Activated naive CD4-positive, alpha-beta T cell treated with anti-CD3 and anti-CD28 coated beads for 36 hours (primary cell): ENCODE measurements around the gene PID1. TPM values are rescaled to one million over a fixed set of nuclear protein-coding genes. Genes with fewer than 3 reads are reported as not detected.

ENCODE experiments used
- CTCF ChIA-PET: fragments of 350-600 bp; sonication (Branson Sonifier 250); formaldehyde crosslinking; loops from one replicate; lab custom pipeline; 2021; ENCODE audit warnings: antibody characterized with exemption; lab: Charles Lee
- DNase-seq: peaks from one replicate; pipeline ENCODE4 v3.0.0-alpha.2; 2020
- H3K27ac Mint-ChIP-seq: one replicate; pipeline ENCODE4 v1.8.0; 2021; ENCODE audit warnings: mild to moderate bottlenecking, mixed read lengths
- H3K27me3 Mint-ChIP-seq: one replicate; pipeline ENCODE4 v1.8.0; 2021; ENCODE audit warnings: low read depth, mixed read lengths
- H3K36me3 Mint-ChIP-seq: one replicate; pipeline ENCODE4 v1.8.0; 2021; ENCODE audit warnings: low read depth, mixed read lengths
- H3K4me1 Mint-ChIP-seq: one replicate; pipeline ENCODE4 v1.8.0; 2021; ENCODE audit warnings: low read depth, mixed read lengths
- H3K4me3 Mint-ChIP-seq: one replicate; pipeline ENCODE4 v1.8.0; 2021; ENCODE audit warnings: mild to moderate bottlenecking, moderate library complexity, mixed read lengths
- H3K9me3 Mint-ChIP-seq: one replicate; pipeline ENCODE4 v1.8.0; 2021; ENCODE audit warnings: mixed read lengths
- intact Hi-C: fragments of 100-400 bp; cut with micrococcal nuclease; formaldehyde crosslinking; loops from one replicate; pipeline ENCODE4 v1.15.1; 2023
- total RNA-seq, 2 experiments: library from RNA; stranded (reverse); gene quantifications; one replicate each; pipeline ENCODE4 v1.2.3, GENCODE V29; 2021

Gene PID1
- total RNA-seq, 2 experiments from 2014 or later = not detected

GRCh38 chr2:229174794-229175496, 96.1 kb downstream of the PID1 start:
- intact Hi-C loops = no loop called here
- Mint-ChIP-seq H3K27me3 (no peaks in the 10 kb centered on the region), H3K27ac (no peak overlapping the region), H3K4me1 (no peaks in the 10 kb centered on the region), H3K36me3 (no peaks in the 10 kb centered on the region), H3K4me3 (no peak overlapping the region), H3K9me3 (peaks cover 3% of the 10 kb centered on the region)
- CTCF ChIA-PET = no interaction called here
- DNase-seq = no peak

DNA sequence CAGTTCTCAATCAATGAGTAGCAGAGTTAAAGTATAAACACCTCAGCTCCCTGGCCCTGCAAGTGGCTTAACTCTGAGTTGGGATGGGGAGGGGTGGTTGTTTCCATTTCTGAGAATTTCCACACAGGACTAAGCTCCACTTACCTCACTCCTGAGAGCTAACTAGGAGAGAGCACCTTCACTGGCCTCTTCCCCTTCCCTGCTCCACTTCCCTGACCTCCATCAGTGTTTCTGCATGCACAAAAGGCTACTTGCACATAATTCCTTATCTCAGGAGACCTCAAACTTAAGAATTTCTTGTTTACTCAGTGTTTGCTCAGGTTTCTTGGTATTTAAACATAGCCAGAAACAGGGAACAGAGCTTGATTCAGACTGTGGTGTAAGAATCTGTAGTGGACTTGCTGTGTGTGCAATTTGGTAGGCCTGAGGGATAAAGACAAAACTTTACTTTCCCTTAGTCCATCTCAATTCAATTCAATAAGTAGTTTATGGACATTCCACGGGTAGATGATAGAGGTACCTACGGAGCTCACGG, 97.2 kb downstream of the PID1 start:
- no peaks in the 10 kb centered on the region for H3K36me3 Mint-ChIP-seq
- no peaks in the 10 kb centered on the region for H3K27me3 Mint-ChIP-seq
- H3K27ac Mint-ChIP-seq = no peak overlapping the region
- H3K4me1 Mint-ChIP-seq = no peaks in the 10 kb centered on the region
- CTCF ChIA-PET = no interaction called here
- intact Hi-C loops = no loop called here
- H3K9me3 Mint-ChIP-seq = peaks cover 3% of the 10 kb centered on the region
- DNase-seq = no peak
- no peak overlapping the region for H3K4me3 Mint-ChIP-seq

DNA sequence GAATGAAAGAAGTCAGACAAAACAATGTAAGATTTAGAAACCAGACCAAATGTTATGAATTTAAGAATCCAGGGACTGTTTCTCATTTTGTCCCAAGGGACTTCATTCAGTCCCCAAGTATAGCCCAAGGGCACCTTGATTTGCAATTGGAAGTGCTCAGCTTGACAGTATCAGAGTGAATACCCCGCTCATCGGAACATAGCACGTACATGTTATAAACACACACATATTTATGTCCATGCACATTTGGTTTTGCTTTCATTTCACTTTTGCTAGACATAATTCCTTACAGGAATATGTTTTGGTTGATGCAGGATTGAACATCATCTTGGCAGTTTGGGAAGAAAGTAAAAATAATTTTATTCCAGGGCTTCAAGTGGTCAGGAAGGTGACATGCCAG, 100.2 kb downstream of the PID1 start:
- CTCF ChIA-PET = no interaction called here
- no peaks in the 10 kb centered on the region for H3K36me3 Mint-ChIP-seq
- H3K4me3 Mint-ChIP-seq = no peak overlapping the region
- no peak overlapping the region for H3K27ac Mint-ChIP-seq
- peaks cover 3% of the 10 kb centered on the region for H3K9me3 Mint-ChIP-seq
- intact Hi-C loops = no loop called here
- no peak for DNase-seq
- H3K4me1 Mint-ChIP-seq = no peaks in the 10 kb centered on the region
- H3K27me3 Mint-ChIP-seq = no peaks in the 10 kb centered on the region

DNA sequence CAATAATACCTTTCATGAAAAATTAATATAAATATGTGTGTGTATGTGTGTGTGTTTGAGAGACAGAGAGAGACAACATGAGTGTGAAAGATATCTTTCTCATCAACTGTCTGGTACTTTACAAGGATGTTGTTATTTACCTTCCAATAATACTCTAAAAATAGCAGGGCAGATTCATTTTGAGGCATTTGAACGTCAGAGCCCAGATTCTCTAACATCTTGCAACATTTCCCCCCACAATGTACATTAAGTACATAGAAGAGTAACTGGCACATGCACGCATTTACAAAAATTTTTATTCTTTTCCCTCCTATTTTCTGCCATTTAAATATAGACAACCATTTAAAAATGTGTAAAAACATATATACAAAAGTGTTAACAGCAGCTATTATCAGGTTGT, 100.9 kb downstream of the PID1 start:
- intact Hi-C loops = no loop called here

DNA sequence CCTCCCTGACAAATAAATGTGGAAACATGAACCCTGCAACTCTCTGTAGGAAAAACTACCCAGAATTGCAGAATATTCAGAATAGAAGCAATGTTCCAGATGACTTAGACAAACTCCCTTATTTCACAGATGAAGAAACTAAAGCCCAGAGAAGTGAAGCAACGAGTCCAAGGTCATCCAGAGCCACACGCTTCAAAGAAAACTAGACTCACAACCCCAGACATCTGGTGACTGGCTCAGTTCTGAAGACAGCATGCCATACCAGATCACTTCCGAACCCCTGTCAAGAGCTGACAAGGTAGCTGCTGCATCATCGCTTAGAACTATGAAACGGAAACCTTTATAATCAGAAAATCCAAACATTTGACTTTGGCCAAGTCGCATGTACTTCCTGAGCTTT, 101.3 kb downstream of the PID1 start:
- intact Hi-C loops = no loop called here
- no peaks in the 10 kb centered on the region for H3K36me3 Mint-ChIP-seq
- no peak for DNase-seq
- H3K4me3 Mint-ChIP-seq = no peak overlapping the region
- CTCF ChIA-PET = no interaction called here
- H3K27me3 Mint-ChIP-seq = no peaks in the 10 kb centered on the region
- peaks cover 2% of the 10 kb centered on the region for H3K9me3 Mint-ChIP-seq
- no peak overlapping the region for H3K27ac Mint-ChIP-seq
- no peaks in the 10 kb centered on the region for H3K4me1 Mint-ChIP-seq

More for the DNA sequence above, 100.9 kb downstream of the PID1 start:
- CTCF ChIA-PET = no interaction called here
- Mint-ChIP-seq H3K36me3 (no peaks in the 10 kb centered on the region), H3K4me3 (no peak overlapping the region), H3K4me1 (no peaks in the 10 kb centered on the region), H3K9me3 (peaks cover 3% of the 10 kb centered on the region), H3K27ac (no peak overlapping the region), H3K27me3 (no peaks in the 10 kb centered on the region)
- no peak for DNase-seq

DNA sequence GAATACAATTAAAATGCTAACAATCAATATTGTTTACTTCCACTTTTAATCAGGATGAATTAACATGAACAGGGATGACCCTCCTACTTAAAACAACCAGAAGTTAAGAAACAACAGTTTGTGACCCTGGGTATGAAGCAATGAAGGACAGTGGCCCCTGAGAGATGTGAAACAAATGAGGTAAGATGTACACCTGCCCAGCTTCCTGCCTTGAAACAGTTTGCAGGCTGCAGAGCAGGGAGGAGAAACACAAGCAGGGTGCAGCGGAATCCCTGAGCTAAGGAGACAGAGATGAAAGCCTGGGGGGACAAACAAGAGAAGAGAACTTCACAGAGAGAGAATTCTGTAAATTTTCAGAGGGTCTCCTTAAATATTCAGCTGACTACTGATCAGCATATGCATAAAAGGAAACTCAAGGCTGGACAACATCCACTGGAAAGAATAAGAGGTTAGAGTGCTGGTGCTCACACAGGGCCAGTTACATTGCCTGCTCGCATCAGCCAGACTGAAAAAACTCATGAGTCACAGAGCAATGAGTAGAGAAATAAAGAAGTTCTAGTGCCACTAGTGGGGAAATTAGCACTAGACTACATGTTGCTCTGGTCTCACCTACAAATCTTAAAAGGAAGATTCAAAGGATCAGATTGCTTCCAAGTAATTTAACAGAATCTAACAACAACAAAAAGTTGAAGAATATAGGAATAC, 106.4 kb downstream of the PID1 start:
- no peak for DNase-seq
- CTCF ChIA-PET = no interaction called here
- Mint-ChIP-seq H3K4me3 (no peak overlapping the region), H3K9me3 (no peaks in the 10 kb centered on the region), H3K4me1 (no peaks in the 10 kb centered on the region), H3K27me3 (no peaks in the 10 kb centered on the region), H3K36me3 (no peaks in the 10 kb centered on the region), H3K27ac (no peak overlapping the region)
- intact Hi-C loops = no loop called here

DNA sequence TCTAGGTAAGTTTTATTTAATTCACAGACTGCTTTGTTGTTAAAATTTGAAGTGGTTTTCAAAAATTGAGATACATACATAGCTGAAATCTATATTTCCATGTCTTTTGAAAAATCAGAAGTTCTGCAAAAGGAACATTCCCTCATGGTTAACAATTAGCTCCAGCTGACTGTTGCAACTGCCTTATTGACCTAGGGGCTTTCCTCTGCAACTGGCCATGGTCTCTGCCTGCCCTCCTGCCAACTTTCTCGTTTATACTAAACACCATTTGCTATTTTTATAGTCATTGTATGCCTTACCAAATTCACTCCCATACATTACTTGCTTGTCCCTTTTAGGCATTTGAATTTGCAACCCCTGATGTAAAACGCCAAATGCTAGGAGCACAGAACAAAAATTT, 107.2 kb downstream of the PID1 start:
- H3K36me3 Mint-ChIP-seq = no peaks in the 10 kb centered on the region
- CTCF ChIA-PET = no interaction called here
- no peak for DNase-seq
- no peaks in the 10 kb centered on the region for H3K4me1 Mint-ChIP-seq
- intact Hi-C loops = no loop called here
- no peak overlapping the region for H3K4me3 Mint-ChIP-seq
- no peaks in the 10 kb centered on the region for H3K9me3 Mint-ChIP-seq
- no peaks in the 10 kb centered on the region for H3K27me3 Mint-ChIP-seq
- H3K27ac Mint-ChIP-seq = no peak overlapping the region

DNA sequence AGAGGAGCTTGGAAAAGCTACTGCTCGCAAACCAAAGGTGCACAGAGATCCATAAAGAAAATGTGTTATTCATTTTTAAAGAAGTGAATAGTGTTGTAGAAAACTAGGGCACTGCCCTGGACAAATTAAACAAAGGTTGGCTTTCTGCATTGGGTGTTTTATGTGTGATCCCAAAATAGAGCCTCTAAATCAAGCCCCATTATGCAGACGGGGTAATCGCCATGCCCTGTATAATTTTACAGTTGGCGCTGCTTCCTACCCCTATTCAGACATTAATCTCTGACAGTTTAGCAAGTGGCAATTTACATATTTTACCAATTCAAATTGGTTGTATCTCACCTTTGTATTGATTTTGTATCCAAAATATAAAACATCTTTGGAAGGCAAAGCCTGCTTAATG, 109.1 kb downstream of the PID1 start:
- CTCF ChIA-PET = no interaction called here
- H3K4me1 Mint-ChIP-seq = no peaks in the 10 kb centered on the region
- no peaks in the 10 kb centered on the region for H3K9me3 Mint-ChIP-seq
- H3K27me3 Mint-ChIP-seq = no peaks in the 10 kb centered on the region
- DNase-seq = no peak
- intact Hi-C loops = no loop called here
- no peaks in the 10 kb centered on the region for H3K36me3 Mint-ChIP-seq
- H3K27ac Mint-ChIP-seq = no peak overlapping the region
- H3K4me3 Mint-ChIP-seq = no peak overlapping the region

- intact Hi-C loops = no loop called here
- Mint-ChIP-seq H3K4me1 (no peaks in the 10 kb centered on the region), H3K27me3 (no peaks in the 10 kb centered on the region), H3K9me3 (no peaks in the 10 kb centered on the region), H3K27ac (no peak overlapping the region), H3K4me3 (no peak overlapping the region), H3K36me3 (no peaks in the 10 kb centered on the region)
- no peak for DNase-seq
- CTCF ChIA-PET = no interaction called here
Observed at GRCh38 chr2:229160984-229161383, 110.1 kb downstream of the PID1 start.

- no peaks in the 10 kb centered on the region for H3K27me3 Mint-ChIP-seq
- no peak overlapping the region for H3K27ac Mint-ChIP-seq
- no peaks in the 10 kb centered on the region for H3K4me1 Mint-ChIP-seq
- H3K4me3 Mint-ChIP-seq = no peak overlapping the region
- H3K36me3 Mint-ChIP-seq = no peaks in the 10 kb centered on the region
- DNase-seq = no peak
- intact Hi-C loops = no loop called here
- CTCF ChIA-PET = interaction anchor here (0.7 kb wide), 1 partner anchor 746 kb away, joined by 3 read pairs; no protein-coding TSS in a partner anchor
- H3K9me3 Mint-ChIP-seq = no peaks in the 10 kb centered on the region
Observed at GRCh38 chr2:229160180-229160579, 110.9 kb downstream of the PID1 start.

DNA sequence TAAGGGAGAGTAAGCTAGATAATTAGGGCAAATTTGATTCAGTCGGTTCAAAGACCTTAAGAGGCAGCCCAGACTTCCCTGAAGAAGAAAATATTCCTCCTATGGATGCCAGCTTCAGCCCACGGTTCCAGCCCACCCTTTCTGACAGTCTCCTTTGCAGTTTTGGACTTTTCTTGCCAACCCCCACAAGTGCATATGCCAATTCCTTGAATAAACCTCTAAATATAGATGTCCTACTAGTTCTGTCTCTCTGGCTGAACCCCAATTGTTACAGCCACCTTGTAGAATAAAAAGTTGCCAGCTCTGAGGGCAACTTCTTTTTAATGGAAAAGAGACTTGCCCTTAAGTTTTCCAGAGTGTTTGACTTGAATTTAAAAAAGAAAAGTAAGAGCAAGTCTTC, 111.7 kb downstream of the PID1 start:
- no peak overlapping the region for H3K27ac Mint-ChIP-seq
- H3K27me3 Mint-ChIP-seq = no peaks in the 10 kb centered on the region
- CTCF ChIA-PET = no interaction called here
- no peak overlapping the region for H3K4me3 Mint-ChIP-seq
- no peak for DNase-seq
- no peaks in the 10 kb centered on the region for H3K4me1 Mint-ChIP-seq
- intact Hi-C loops = no loop called here
- no peaks in the 10 kb centered on the region for H3K36me3 Mint-ChIP-seq
- H3K9me3 Mint-ChIP-seq = no peaks in the 10 kb centered on the region

DNA sequence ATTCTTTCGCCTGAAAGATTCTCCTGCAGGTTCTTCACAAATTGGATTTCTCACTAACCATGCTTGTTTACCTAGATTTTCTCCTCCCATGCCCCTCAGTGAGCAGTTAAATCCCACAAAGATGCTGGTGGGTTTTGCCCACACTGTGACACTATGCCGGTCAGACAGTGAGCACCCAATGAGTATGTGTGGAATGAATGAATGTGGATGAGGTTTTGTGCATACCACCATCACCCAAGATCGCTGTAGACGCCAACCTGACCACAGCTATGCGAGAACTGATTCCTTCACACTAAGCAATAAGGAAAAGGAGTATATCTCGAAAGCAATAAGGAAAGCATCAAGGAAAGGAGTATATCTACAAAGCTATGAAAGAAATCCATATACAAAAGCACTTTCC, 116.7 kb downstream of the PID1 start:
- no peak overlapping the region for H3K4me3 Mint-ChIP-seq
- H3K4me1 Mint-ChIP-seq = no peaks in the 10 kb centered on the region
- no peaks in the 10 kb centered on the region for H3K9me3 Mint-ChIP-seq
- intact Hi-C loops = no loop called here
- no peak for DNase-seq
- no peaks in the 10 kb centered on the region for H3K27me3 Mint-ChIP-seq
- CTCF ChIA-PET = no interaction called here
- no peak overlapping the region for H3K27ac Mint-ChIP-seq
- no peaks in the 10 kb centered on the region for H3K36me3 Mint-ChIP-seq

DNA sequence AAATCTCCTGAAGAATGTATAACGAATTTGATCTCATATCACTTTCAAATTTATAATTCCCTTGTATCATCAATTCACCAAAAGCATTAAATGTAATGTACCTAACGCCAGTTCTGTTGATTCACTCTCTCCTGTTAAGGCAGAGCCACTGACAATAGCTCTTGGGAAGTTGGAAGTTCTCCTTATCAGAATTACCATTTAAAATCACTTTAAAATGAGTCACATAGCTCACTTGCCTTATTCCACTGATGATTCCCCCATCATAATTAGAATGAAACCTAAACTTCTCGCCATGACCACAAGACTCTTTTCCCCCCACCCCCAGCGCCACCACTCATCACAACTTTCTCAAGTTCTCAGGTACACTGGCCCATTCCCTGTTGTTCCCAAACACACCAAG, 117.1 kb downstream of the PID1 start:
- H3K4me3 Mint-ChIP-seq = no peak overlapping the region
- CTCF ChIA-PET = no interaction called here
- no peak for DNase-seq
- no peaks in the 10 kb centered on the region for H3K9me3 Mint-ChIP-seq
- no peaks in the 10 kb centered on the region for H3K36me3 Mint-ChIP-seq
- no peak overlapping the region for H3K27ac Mint-ChIP-seq
- H3K27me3 Mint-ChIP-seq = no peaks in the 10 kb centered on the region
- no peaks in the 10 kb centered on the region for H3K4me1 Mint-ChIP-seq
- intact Hi-C loops = no loop called here
